ENCODE data around the gene TMEM63C. TPM values are rescaled to one million over a fixed set of nuclear protein-coding genes. Genes with fewer than 3 reads are reported as not detected.

Gene TMEM63C
- total RNA-seq, 2 experiments from 2014 or later, result 0.79 to 6.6 TPM

GRCh38 chr14:77153802-77154201 lies 27.8 kb upstream of the TMEM63C start:
- H3K36me3 ChIP-seq (ENCODE audit: insufficient read depth, low read length), result no peaks in the 10 kb centered on the region
- peaks cover 7% of the 10 kb centered on the region for H3K4me1 ChIP-seq (ENCODE audit: insufficient read depth, low read length, poor library complexity, severe bottlenecking)
- intact Hi-C loops (cut with micrococcal nuclease; ENCODE audit: unreplicated experiment), result loop anchor here (5.0 to 10.0 kb wide), 3 partner anchors 57 to 398 kb away; partner anchors contain the start of gene CIPC
- no peak for DNase-seq (ENCODE audit: low spot score)
- CTCF ChIA-PET (ENCODE audit: unreplicated experiment), result interaction anchor here (1.6 kb wide), 1 partner anchor 60 kb away, joined by 6 read pairs; no protein-coding TSS in a partner anchor
- no peak overlapping the region for H2AFZ ChIP-seq (ENCODE audit: low read length)
- H3K4me2 ChIP-seq (ENCODE audit: low read length), result no peak overlapping the region
- no peak overlapping the region for H3K4me3 ChIP-seq (ENCODE audit: low read depth, low read length, poor library complexity, severe bottlenecking)
- TF ChIP-seq EZH2phosphoT487 (IDR thresholded peaks at IDR 0.05; ENCODE audit: borderline replicate concordance, low read depth, low read length) (no peak), CTCF (conservative IDR thresholded peaks at IDR 0.05; ENCODE audit: low read length) (no peak)
- no peak overlapping the region for H3K27ac ChIP-seq (ENCODE audit: low read depth, low read length, poor library complexity, severe bottlenecking)
- H4K20me1 ChIP-seq (ENCODE audit: insufficient read depth, low read length), result no peaks in the 10 kb centered on the region
- no peaks in the 10 kb centered on the region for H3K9me2 ChIP-seq (ENCODE audit: insufficient read depth, low read length)
- H3K9me3 ChIP-seq (ENCODE audit: low read length), result no peaks in the 10 kb centered on the region
- no peaks in the 10 kb centered on the region for H3K79me2 ChIP-seq (ENCODE audit: insufficient read depth, low read depth, low read length)
- no TSS peak for BruUV-seq (replicated peaks)
- POLR2A ChIA-PET, result interaction anchor here (1.1 kb wide), 1 partner anchor 162 kb away, joined by 3 read pairs; no protein-coding TSS in a partner anchor

GRCh38 chr14:77154421-77154820 lies 27.2 kb upstream of the TMEM63C start:
- POLR2A ChIA-PET, result interaction anchor here (0.6 kb wide), 1 partner anchor 436 kb away, joined by 6 read pairs; no protein-coding TSS in a partner anchor
- Histone ChIP-seq H4K20me1 (ENCODE audit: insufficient read depth, low read length) (no peaks in the 10 kb centered on the region), H3K9me2 (ENCODE audit: insufficient read depth, low read length) (no peaks in the 10 kb centered on the region), H3K79me2 (ENCODE audit: insufficient read depth, low read depth, low read length) (no peaks in the 10 kb centered on the region), H3K4me3 (ENCODE audit: low read depth, low read length, poor library complexity, severe bottlenecking) (no peak overlapping the region), H3K4me1 (ENCODE audit: insufficient read depth, low read length, poor library complexity, severe bottlenecking) (peaks cover 7% of the 10 kb centered on the region), H3K27ac (ENCODE audit: low read depth, low read length, poor library complexity, severe bottlenecking) (no peak overlapping the region), H3K36me3 (ENCODE audit: insufficient read depth, low read length) (no peaks in the 10 kb centered on the region), H3K4me2 (ENCODE audit: low read length) (no peak overlapping the region), H3K9me3 (ENCODE audit: low read length) (no peaks in the 10 kb centered on the region), H2AFZ (ENCODE audit: low read length) (no peak overlapping the region)
- TF ChIP-seq EZH2phosphoT487 (IDR thresholded peaks at IDR 0.05; ENCODE audit: borderline replicate concordance, low read depth, low read length), result no peak
- no peak for TF ChIP-seq CTCF (conservative IDR thresholded peaks at IDR 0.05; ENCODE audit: low read length)
- no peak for DNase-seq (ENCODE audit: low spot score)
- CTCF ChIA-PET (ENCODE audit: unreplicated experiment), result no interaction called here
- BruUV-seq (replicated peaks), result no TSS peak
- intact Hi-C loops (cut with micrococcal nuclease; ENCODE audit: unreplicated experiment), result loop anchor here (5.0 to 10.0 kb wide), 3 partner anchors 57 to 398 kb away; partner anchors contain the start of gene CIPC

- Histone ChIP-seq H3K4me1 (ENCODE audit: insufficient read depth, low read length, poor library complexity, severe bottlenecking) (peaks cover 7% of the 10 kb centered on the region), H3K4me2 (ENCODE audit: low read length) (no peak overlapping the region), H3K79me2 (ENCODE audit: insufficient read depth, low read depth, low read length) (no peaks in the 10 kb centered on the region), H3K9me2 (ENCODE audit: insufficient read depth, low read length) (no peaks in the 10 kb centered on the region), H3K36me3 (ENCODE audit: insufficient read depth, low read length) (no peaks in the 10 kb centered on the region), H3K27ac (ENCODE audit: low read depth, low read length, poor library complexity, severe bottlenecking) (no peak overlapping the region), H3K9me3 (ENCODE audit: low read length) (no peaks in the 10 kb centered on the region), H4K20me1 (ENCODE audit: insufficient read depth, low read length) (no peaks in the 10 kb centered on the region), H2AFZ (ENCODE audit: low read length) (no peak overlapping the region), H3K4me3 (ENCODE audit: low read depth, low read length, poor library complexity, severe bottlenecking) (no peak overlapping the region)
- ChIA-PET POLR2A (interaction anchor here (0.6 kb wide), 1 partner anchor 436 kb away, joined by 6 read pairs; no protein-coding TSS in a partner anchor), CTCF (ENCODE audit: unreplicated experiment) (interaction anchor here (0.6 kb wide), 1 partner anchor 52 kb away, joined by 6 read pairs; no protein-coding TSS in a partner anchor)
- DNase-seq (ENCODE audit: low spot score), result no peak
- BruUV-seq (replicated peaks), result no TSS peak
- intact Hi-C loops (cut with micrococcal nuclease; ENCODE audit: unreplicated experiment), result loop anchor here (10.0 kb wide), 1 partner anchor 280 kb away; no protein-coding TSS in a partner anchor
- TF ChIP-seq CTCF (conservative IDR thresholded peaks at IDR 0.05; ENCODE audit: low read length), result no peak
- TF ChIP-seq EZH2phosphoT487 (IDR thresholded peaks at IDR 0.05; ENCODE audit: borderline replicate concordance, low read depth, low read length), result no peak
Measured at GRCh38 chr14:77155083-77155482, 26.5 kb upstream of the TMEM63C start.

Data from OCI-LY7 (cell line).